ENCODE data around the gene COX19. TPM values are rescaled to one million over a fixed set of nuclear protein-coding genes. Genes with fewer than 3 reads are reported as not detected.

Gene COX19
- total RNA-seq, 1 experiment from 2014 or later = 14.0 TPM

DNA sequence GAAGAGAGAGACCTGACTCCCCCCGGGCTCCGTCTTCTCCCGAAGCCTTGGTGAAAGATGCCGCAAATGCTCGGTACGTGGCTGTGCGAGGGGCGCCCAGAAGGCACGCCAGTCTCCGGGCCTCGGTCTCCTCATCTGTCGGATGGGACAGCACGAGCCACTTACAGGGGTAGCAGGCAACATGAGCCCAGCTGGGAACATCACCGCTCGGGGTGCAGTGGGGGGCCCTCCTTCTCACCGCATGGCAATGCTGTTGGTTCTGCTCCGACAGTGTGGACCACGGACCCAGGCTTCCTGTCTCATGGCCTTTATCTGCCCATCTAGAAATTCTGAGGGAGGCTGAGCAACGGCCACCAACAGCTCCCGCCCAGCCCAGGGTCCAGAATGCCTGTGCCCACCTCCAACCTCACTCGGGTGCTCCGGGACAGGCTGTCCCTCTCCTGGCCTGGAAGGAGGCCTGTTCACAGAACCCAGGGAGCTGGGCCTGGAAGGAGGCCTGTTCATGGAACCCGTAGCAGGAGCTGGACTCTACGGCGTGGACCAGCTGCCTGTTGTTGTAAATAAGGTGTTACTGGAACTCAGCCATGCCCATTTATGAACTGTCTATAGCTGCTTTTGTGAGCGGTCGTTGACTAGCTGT lies 36.7 kb downstream of the COX19 start:
- BruUV-seq (replicated peaks) = no TSS peak
- intact Hi-C loops (cut with micrococcal nuclease) = no loop called here
- ATAC-seq = no peak
- Histone ChIP-seq H3K27ac (ENCODE audit: low read depth, low read length) (no peak overlapping the region), H3K4me2 (ENCODE audit: low read length) (no peak overlapping the region), H3K9me3 (ENCODE audit: control insufficient read depth in 1 of 2, insufficient read depth in 1 of 2, low read depth in 1 of 2, low read length in 2 of 2) (0 out of 4 replicates have a peak, but pooled peaks cover 0 to 4% of the 10 kb centered on the region in 2 experiments), H2AFZ (ENCODE audit: low read depth, low read length, poor library complexity, severe bottlenecking) (no peak overlapping the region), H3K36me3 (ENCODE audit: control insufficient read depth in 1 of 2, insufficient read depth in 2 of 2, low read length in 2 of 2) (no peaks in the 10 kb centered on the region), H3K4me1 (ENCODE audit: control insufficient read depth in 1 of 2, insufficient read depth in 2 of 2, low read length in 2 of 2) (peaks cover 14 to 18% of the 10 kb centered on the region in 2 experiments), H3K9ac (ENCODE audit: low read length) (no peak overlapping the region), H3K27me3 (ENCODE audit: insufficient read depth, low read length) (0 out of 2 replicates have a peak, but pooled peaks cover 4% of the 10 kb centered on the region), H3K79me2 (ENCODE audit: insufficient read depth, low read length) (no peaks in the 10 kb centered on the region), H3K4me3 (replicated peaks in 1 of 2; ENCODE audit: low read depth in 1 of 2, low read length in 2 of 2) (no peak overlapping the region), H3K9me2 (ENCODE audit: insufficient read depth) (no peaks in the 10 kb centered on the region), H4K20me1 (ENCODE audit: insufficient read depth) (no peaks in the 10 kb centered on the region)
- TF ChIP-seq, protein P1, sequence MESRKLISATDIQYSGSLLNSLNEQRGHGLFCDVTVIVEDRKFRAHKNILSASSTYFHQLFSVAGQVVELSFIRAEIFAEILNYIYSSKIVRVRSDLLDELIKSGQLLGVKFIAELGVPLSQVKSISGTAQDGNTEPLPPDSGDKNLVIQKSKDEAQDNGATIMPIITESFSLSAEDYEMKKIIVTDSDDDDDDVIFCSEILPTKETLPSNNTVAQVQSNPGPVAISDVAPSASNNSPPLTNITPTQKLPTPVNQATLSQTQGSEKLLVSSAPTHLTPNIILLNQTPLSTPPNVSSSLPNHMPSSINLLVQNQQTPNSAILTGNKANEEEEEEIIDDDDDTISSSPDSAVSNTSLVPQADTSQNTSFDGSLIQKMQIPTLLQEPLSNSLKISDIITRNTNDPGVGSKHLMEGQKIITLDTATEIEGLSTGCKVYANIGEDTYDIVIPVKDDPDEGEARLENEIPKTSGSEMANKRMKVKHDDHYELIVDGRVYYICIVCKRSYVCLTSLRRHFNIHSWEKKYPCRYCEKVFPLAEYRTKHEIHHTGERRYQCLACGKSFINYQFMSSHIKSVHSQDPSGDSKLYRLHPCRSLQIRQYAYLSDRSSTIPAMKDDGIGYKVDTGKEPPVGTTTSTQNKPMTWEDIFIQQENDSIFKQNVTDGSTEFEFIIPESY (IDR thresholded peaks at IDR 0.05; ENCODE audit: extremely low read depth, insufficient replicate concordance, low read length) = no peak
- no peak for TF ChIP-seq YY1 (IDR thresholded peaks at IDR 0.05; ENCODE audit: extremely low read depth, insufficient replicate concordance, low read depth, low read length)
- no peak for TF ChIP-seq ZNF274 (IDR thresholded peaks at IDR 0.05; ENCODE audit: low read depth, low read length)
- TF ChIP-seq SP1 (IDR thresholded peaks at IDR 0.05; ENCODE audit: low read depth) = no peak
- TF ChIP-seq, protein P2, sequence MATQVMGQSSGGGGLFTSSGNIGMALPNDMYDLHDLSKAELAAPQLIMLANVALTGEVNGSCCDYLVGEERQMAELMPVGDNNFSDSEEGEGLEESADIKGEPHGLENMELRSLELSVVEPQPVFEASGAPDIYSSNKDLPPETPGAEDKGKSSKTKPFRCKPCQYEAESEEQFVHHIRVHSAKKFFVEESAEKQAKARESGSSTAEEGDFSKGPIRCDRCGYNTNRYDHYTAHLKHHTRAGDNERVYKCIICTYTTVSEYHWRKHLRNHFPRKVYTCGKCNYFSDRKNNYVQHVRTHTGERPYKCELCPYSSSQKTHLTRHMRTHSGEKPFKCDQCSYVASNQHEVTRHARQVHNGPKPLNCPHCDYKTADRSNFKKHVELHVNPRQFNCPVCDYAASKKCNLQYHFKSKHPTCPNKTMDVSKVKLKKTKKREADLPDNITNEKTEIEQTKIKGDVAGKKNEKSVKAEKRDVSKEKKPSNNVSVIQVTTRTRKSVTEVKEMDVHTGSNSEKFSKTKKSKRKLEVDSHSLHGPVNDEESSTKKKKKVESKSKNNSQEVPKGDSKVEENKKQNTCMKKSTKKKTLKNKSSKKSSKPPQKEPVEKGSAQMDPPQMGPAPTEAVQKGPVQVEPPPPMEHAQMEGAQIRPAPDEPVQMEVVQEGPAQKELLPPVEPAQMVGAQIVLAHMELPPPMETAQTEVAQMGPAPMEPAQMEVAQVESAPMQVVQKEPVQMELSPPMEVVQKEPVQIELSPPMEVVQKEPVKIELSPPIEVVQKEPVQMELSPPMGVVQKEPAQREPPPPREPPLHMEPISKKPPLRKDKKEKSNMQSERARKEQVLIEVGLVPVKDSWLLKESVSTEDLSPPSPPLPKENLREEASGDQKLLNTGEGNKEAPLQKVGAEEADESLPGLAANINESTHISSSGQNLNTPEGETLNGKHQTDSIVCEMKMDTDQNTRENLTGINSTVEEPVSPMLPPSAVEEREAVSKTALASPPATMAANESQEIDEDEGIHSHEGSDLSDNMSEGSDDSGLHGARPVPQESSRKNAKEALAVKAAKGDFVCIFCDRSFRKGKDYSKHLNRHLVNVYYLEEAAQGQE (IDR thresholded peaks at IDR 0.05; ENCODE audit: low read depth) = no peak
- TF ChIP-seq JUND (IDR thresholded peaks at IDR 0.05) = no peak
- no peak for TF ChIP-seq CBX3 (IDR thresholded peaks at IDR 0.05; ENCODE audit: low read depth)
- TF ChIP-seq FOSL1 (IDR thresholded peaks at IDR 0.05; ENCODE audit: low read depth) = no peak
- no peak for TF ChIP-seq EZH2 (IDR thresholded peaks at IDR 0.05)
- TF ChIP-seq MAX (IDR thresholded peaks at IDR 0.05) = no peak
- TF ChIP-seq TCF7L2 (IDR thresholded peaks at IDR 0.05; ENCODE audit: borderline replicate concordance, extremely low read depth, insufficient read depth, insufficient read length) = no peak
- no peak for TF ChIP-seq EGR1 (IDR thresholded peaks at IDR 0.05; ENCODE audit: low read depth)
- no peak for TF ChIP-seq EZH2phosphoT487 (IDR thresholded peaks at IDR 0.05; ENCODE audit: borderline replicate concordance)
- no peak for TF ChIP-seq ZFX (IDR thresholded peaks at IDR 0.05)
- TF ChIP-seq ELF1 (IDR thresholded peaks at IDR 0.05; ENCODE audit: borderline replicate concordance, low read depth) = no peak
- no peak for TF ChIP-seq SRF (IDR thresholded peaks at IDR 0.05; ENCODE audit: low read depth)
- ChIA-PET CTCF (no interaction called here), RAD21 (ENCODE audit: low non-redundant PET in 1 of 2, low total read pairs in 2 of 2, uncharacterized antibody in 2 of 2, unreplicated experiment in 2 of 2) (no interaction called here), POLR2A (no interaction called here)
- no peak for DNase-seq (ENCODE audit: low read depth, low spot score)

All from HCT116 (cell line).